Measurements from ENCODE around the gene INTU.
"Not testable (repeated sequence)": the region's sequence is repeated elsewhere in the genome, so short reads cannot be mapped to it uniquely, and the experiment has no call there.

The INTU gene

GRCh38 chr4:127643791-127644190 is 11.0 kb downstream of the INTU start:
- DNase-seq, result no peak

- DNase-seq, result no peak
These were observed 15.3 kb downstream of the INTU start for GRCh38 chr4:127648061-127648460.

GRCh38 chr4:127655590-127655989 is 22.8 kb downstream of the INTU start:
- DNase-seq, result not testable (repeated sequence)

- no peak for DNase-seq
These were observed 23.4 kb downstream of the INTU start for GRCh38 chr4:127656047-127656680.

GRCh38 chr4:127660284-127660885 is 27.6 kb downstream of the INTU start:
- DNase-seq, result no peak

GRCh38 chr4:127667116-127667515 is 34.4 kb downstream of the INTU start:
- DNase-seq, result no peak

- DNase-seq, result no peak
These were observed 35.0 kb downstream of the INTU start for GRCh38 chr4:127667772-127668171.

GRCh38 chr4:127668770-127669169 is 36.0 kb downstream of the INTU start:
- DNase-seq, result no peak

GRCh38 chr4:127669691-127670090 is 36.9 kb downstream of the INTU start:
- DNase-seq, result no peak

- no peak for DNase-seq
These were observed 39.4 kb downstream of the INTU start for GRCh38 chr4:127672111-127672510.

GRCh38 chr4:127685292-127685691 is 52.5 kb downstream of the INTU start:
- DNase-seq, result peak; percentile 8

GRCh38 chr4:127686658-127687057 is 53.9 kb downstream of the INTU start:
- peak; percentile 27 for DNase-seq

- DNase-seq, result no peak
These were observed 54.8 kb downstream of the INTU start for GRCh38 chr4:127687580-127687979.

GRCh38 chr4:127698789-127699200 is 66.0 kb downstream of the INTU start:
- peak; percentile 81 for DNase-seq

- DNase-seq, result peak; percentile 70
These were observed 76.2 kb downstream of the INTU start for GRCh38 chr4:127708985-127709384.

GRCh38 chr4:127709456-127709855 is 76.7 kb downstream of the INTU start:
- DNase-seq, result no peak

GRCh38 chr4:127730142-127730913 is 97.6 kb downstream of the INTU start, which contains the start of gene SLC25A31:
Gene SLC25A31 (plus strand): TSS chr4:127730400. CDS start chr4:127730546, 146 bp downstream.
- no peak for DNase-seq

GRCh38 chr4:127731406-127731805 is 98.6 kb downstream of the INTU start:
- no peak for DNase-seq

GRCh38 chr4:127732623-127733328 is 100.0 kb downstream of the INTU start:
- DNase-seq, result peak; percentile 51

- no peak for DNase-seq
These were observed 102.2 kb downstream of the INTU start for GRCh38 chr4:127734976-127735375.

GRCh38 chr4:127737295-127737694 is 104.5 kb downstream of the INTU start:
- DNase-seq, result peak; percentile 28

GRCh38 chr4:127741247-127741646 is 108.5 kb downstream of the INTU start:
- DNase-seq, result no peak

GRCh38 chr4:127747883-127748282 is 115.1 kb downstream of the INTU start:
- DNase-seq, result no peak
